ENCODE data around the gene LDLRAD4. TPM values are rescaled to one million over a fixed set of nuclear protein-coding genes. Genes with fewer than 3 reads are reported as not detected.

Gene LDLRAD4
- total RNA-seq, 4 donors from 2014 or later, result 2.7 to 22.5 (median 10.8) TPM

GRCh38 chr18:13178197-13178596 lies 40.4 kb upstream of the LDLRAD4 start:
- WGBS, 2 donors, result 70 to 73% methylated on average over 7 of the region's 7 CpGs
- no peak overlapping the region for H3K4me3 ChIP-seq (ENCODE audit: low read depth, poor library complexity, severe bottlenecking)
- TF ChIP-seq POLR2A (IDR thresholded peaks at IDR 0.05) (no peak), CTCF (IDR thresholded peaks at IDR 0.05) (no peak)
- no peak for DNase-seq (ENCODE audit: low spot score in 2 of 2)
- intact Hi-C loops (cut with DNase I; ENCODE audit: low total_unique reads), result no loop called here

- WGBS, 2 donors, result 84 to 85% methylated on average over 4 of the region's 4 CpGs
- intact Hi-C loops (cut with DNase I; ENCODE audit: low total_unique reads), result no loop called here
- TF ChIP-seq CTCF (IDR thresholded peaks at IDR 0.05) (no peak), POLR2A (IDR thresholded peaks at IDR 0.05) (no peak)
Observed at GRCh38 chr18:13178976-13179375, 39.6 kb upstream of the LDLRAD4 start.

GRCh38 chr18:13179566-13180113 lies 38.9 kb upstream of the LDLRAD4 start:
- TF ChIP-seq POLR2A (IDR thresholded peaks at IDR 0.05) (no peak), CTCF (IDR thresholded peaks at IDR 0.05) (no peak)
- H3K4me3 ChIP-seq (ENCODE audit: low read depth, poor library complexity, severe bottlenecking), result no peak overlapping the region
- DNase-seq (ENCODE audit: low spot score in 2 of 2), result no peak
- WGBS, 2 donors, result 73 to 78% methylated on average over 9 of the region's 9 CpGs
- intact Hi-C loops (cut with DNase I; ENCODE audit: low total_unique reads), result no loop called here

More at GRCh38 chr18:13178976-13179375, 39.6 kb upstream of the LDLRAD4 start:
- DNase-seq (ENCODE audit: low spot score in 2 of 2), result no peak
- no peak overlapping the region for H3K4me3 ChIP-seq (ENCODE audit: low read depth, poor library complexity, severe bottlenecking)

GRCh38 chr18:13180614-13181375 lies 37.8 kb upstream of the LDLRAD4 start:
- TF ChIP-seq CTCF (IDR thresholded peaks at IDR 0.05), result no peak
- TF ChIP-seq POLR2A (IDR thresholded peaks at IDR 0.05), result no peak
- intact Hi-C loops (cut with DNase I; ENCODE audit: low total_unique reads), result no loop called here
- DNase-seq (ENCODE audit: low spot score in 2 of 2), result no peak
- 46 to 52% methylated on average over 6 of the region's 6 CpGs for WGBS, 2 donors
- no peak overlapping the region for H3K4me3 ChIP-seq (ENCODE audit: low read depth, poor library complexity, severe bottlenecking)

GRCh38 chr18:13181765-13182164 lies 36.8 kb upstream of the LDLRAD4 start:
- WGBS, 2 donors, result 86 to 88% methylated on average over 14 of the region's 14 CpGs
- DNase-seq (ENCODE audit: low spot score in 2 of 2), result no peak
- intact Hi-C loops (cut with DNase I; ENCODE audit: low total_unique reads), result no loop called here
- no peak overlapping the region for H3K4me3 ChIP-seq (ENCODE audit: low read depth, poor library complexity, severe bottlenecking)
- TF ChIP-seq CTCF (IDR thresholded peaks at IDR 0.05) (no peak), POLR2A (IDR thresholded peaks at IDR 0.05) (no peak)

Measured in lower leg skin (tissue), 4 donors.